Measurements from ENCODE around the gene PRDM2. TPM values are rescaled to one million over a fixed set of nuclear protein-coding genes. Genes with fewer than 3 reads are reported as not detected.

Gene PRDM2
- total RNA-seq, 4 donors from 2014 or later, result 54.4 to 99.1 (median 63.1) TPM

DNA sequence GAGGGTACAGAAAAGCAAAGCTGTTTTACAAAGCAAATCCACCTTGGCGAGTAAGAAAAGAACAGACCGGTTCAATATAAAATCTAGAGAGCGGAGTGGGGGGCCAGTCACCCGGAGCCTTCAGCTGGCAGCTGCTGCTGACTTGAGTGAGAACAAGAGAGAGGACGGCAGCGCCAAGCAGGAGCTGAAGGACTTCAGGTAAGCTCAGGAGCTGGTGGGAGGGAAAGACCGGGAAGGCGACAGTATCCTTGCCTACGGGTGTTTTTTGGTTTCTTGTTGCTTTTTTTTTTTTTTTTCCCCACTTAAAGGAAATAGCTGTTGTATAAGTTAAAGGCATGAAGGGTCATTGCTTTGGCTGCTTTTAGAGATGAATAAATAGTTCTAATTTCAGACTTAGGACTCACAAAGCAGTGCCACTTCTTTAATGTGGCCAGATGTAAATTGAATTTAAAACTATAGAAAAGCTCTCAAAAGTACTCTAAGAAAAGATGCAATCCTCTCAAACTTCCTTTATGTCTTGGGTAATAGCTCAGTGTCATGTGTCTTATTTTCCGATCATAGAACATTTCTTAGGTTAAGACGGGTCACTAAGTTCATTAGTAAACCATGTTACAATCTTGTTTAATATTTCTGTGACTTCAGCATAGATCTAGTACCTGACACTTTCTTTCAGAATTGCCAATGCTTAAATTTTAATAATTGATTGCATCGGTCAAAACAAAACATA lies 82.8 kb downstream of the PRDM2 start:
- peak overlapping the region; percentile 21 for H3K4me3 ChIP-seq

GRCh38 chr1:13783551-13783950 lies 83.6 kb downstream of the PRDM2 start:
- no peak overlapping the region for H3K27ac ChIP-seq

More for the DNA sequence above, 82.8 kb downstream of the PRDM2 start:
- 53% methylated on average over 12 of the region's 12 CpGs for WGBS
- Histone ChIP-seq H3K27me3 (no peaks in the 10 kb centered on the region), H3K36me3 (peaks cover 57% of the 10 kb centered on the region), H3K27ac (peak overlapping the region; percentile 35), H3K9me3 (no peaks in the 10 kb centered on the region), H3K4me1 (peaks cover 42% of the 10 kb centered on the region)
- no peak for DNase-seq (ENCODE audit: low spot score in 2 of 2)
- TF ChIP-seq CTCF (IDR thresholded peaks at IDR 0.05) (no peak), POLR2AphosphoS5 (IDR thresholded peaks at IDR 0.05) (no peak), POLR2A (IDR thresholded peaks at IDR 0.05) (no peak), EP300 (IDR thresholded peaks at IDR 0.05) (no peak)

GRCh38 chr1:13784971-13785370 lies 85.0 kb downstream of the PRDM2 start:
- TF ChIP-seq EP300 (IDR thresholded peaks at IDR 0.05) (no peak), POLR2A (IDR thresholded peaks at IDR 0.05) (no peak), POLR2AphosphoS5 (IDR thresholded peaks at IDR 0.05) (no peak), CTCF (IDR thresholded peaks at IDR 0.05) (no peak)
- Histone ChIP-seq H3K27me3 (no peaks in the 10 kb centered on the region), H3K4me1 (peaks cover 42% of the 10 kb centered on the region), H3K4me3 (no peak overlapping the region), H3K36me3 (peaks cover 53% of the 10 kb centered on the region), H3K27ac (no peak overlapping the region), H3K9me3 (no peaks in the 10 kb centered on the region)
- no peak for DNase-seq (ENCODE audit: low spot score in 2 of 2)
- WGBS, result 43% methylated on average over 5 of the region's 5 CpGs

More at GRCh38 chr1:13783551-13783950, 83.6 kb downstream of the PRDM2 start:
- H3K36me3 ChIP-seq, result peaks cover 57% of the 10 kb centered on the region
- no peak overlapping the region for H3K4me3 ChIP-seq
- no peak for DNase-seq (ENCODE audit: low spot score in 2 of 2)
- H3K27me3 ChIP-seq, result no peaks in the 10 kb centered on the region
- TF ChIP-seq POLR2AphosphoS5 (IDR thresholded peaks at IDR 0.05), result no peak
- TF ChIP-seq CTCF (IDR thresholded peaks at IDR 0.05), result no peak
- H3K9me3 ChIP-seq, result no peaks in the 10 kb centered on the region
- WGBS, result 79% methylated on average over 5 of the region's 5 CpGs
- H3K4me1 ChIP-seq, result peaks cover 42% of the 10 kb centered on the region

GRCh38 chr1:13786541-13786940 lies 86.6 kb downstream of the PRDM2 start:
- Histone ChIP-seq H3K27ac (no peak overlapping the region), H3K9me3 (no peaks in the 10 kb centered on the region), H3K27me3 (no peaks in the 10 kb centered on the region), H3K4me1 (peaks cover 27% of the 10 kb centered on the region), H3K36me3 (peaks cover 40% of the 10 kb centered on the region), H3K4me3 (no peak overlapping the region)
- TF ChIP-seq EP300 (IDR thresholded peaks at IDR 0.05), result no peak
- TF ChIP-seq CTCF (IDR thresholded peaks at IDR 0.05), result no peak
- no peak for TF ChIP-seq POLR2A (IDR thresholded peaks at IDR 0.05)
- no peak for TF ChIP-seq POLR2AphosphoS5 (IDR thresholded peaks at IDR 0.05)
- DNase-seq (ENCODE audit: low spot score in 2 of 2), result no peak
- WGBS, result 87% methylated on average over 10 of the region's 10 CpGs

DNA sequence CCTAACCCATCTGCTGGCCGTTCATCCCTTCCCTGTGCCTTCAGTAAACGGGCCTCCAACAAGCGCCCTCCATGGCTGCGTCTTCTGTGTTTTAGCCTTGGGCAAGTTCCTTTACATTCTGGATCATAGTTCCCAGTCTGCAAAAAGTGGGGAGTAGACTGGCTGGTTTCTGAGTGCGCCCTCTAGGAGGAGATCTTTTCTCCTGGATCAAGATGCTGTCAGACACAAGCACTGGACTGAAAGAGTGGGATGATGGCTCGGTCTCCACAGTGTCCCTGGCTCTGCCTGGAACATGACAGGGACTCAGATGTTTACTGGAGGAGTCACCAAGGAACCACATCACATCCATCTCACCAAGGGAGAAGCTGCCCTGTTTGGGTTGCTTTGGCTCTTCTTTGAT lies 88.8 kb downstream of the PRDM2 start:
- Histone ChIP-seq H3K9me3 (no peaks in the 10 kb centered on the region), H3K27me3 (no peaks in the 10 kb centered on the region), H3K4me1 (peaks cover 7% of the 10 kb centered on the region), H3K27ac (no peak overlapping the region), H3K4me3 (no peak overlapping the region), H3K36me3 (peaks cover 35% of the 10 kb centered on the region)
- no peak for DNase-seq (ENCODE audit: low spot score in 2 of 2)
- WGBS, result 86% methylated on average over 6 of the region's 6 CpGs
- TF ChIP-seq CTCF (IDR thresholded peaks at IDR 0.05) (no peak), POLR2AphosphoS5 (IDR thresholded peaks at IDR 0.05) (no peak), EP300 (IDR thresholded peaks at IDR 0.05) (no peak), POLR2A (IDR thresholded peaks at IDR 0.05) (no peak)

Measured in suprapubic skin (tissue), 4 donors.